ENCODE results near the gene RGR. TPM values are rescaled to one million over a fixed set of nuclear protein-coding genes. Genes with fewer than 3 reads are reported as not detected.

RGR gene
- total RNA-seq, 4 donors from 2014 or later = 1.1 to 2.6 TPM; not detected in 2

DNA sequence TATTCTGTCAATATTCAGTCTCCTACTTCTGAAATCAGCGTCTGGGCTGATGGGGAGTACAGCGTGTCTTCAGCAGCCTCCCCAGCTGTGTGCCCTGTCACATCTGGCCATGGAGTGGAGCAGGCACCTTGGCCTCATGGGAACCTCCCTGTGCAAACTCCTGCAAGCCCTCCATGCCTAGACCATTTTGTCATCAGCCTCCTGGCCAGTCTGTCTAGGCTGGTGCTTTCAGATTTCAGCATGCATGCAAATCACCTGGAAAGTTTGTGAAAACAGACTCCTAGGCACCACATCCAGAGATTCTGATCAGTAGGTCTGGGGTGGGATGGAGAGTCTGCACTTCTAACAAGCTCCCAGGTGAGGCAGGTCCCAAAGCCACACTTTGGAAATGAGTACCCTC is 57.4 kb downstream of the RGR start:
- H3K36me3 ChIP-seq = no peaks in the 10 kb centered on the region
- H3K4me1 ChIP-seq = no peaks in the 10 kb centered on the region
- H3K4me3 ChIP-seq = no peak overlapping the region
- 59 to 61% methylated on average over 2 of the region's 2 CpGs for WGBS, 2 donors (ENCODE audit: low coverage in 1 of 2)
- no peak for TF ChIP-seq POLR2AphosphoS5 (IDR thresholded peaks at IDR 0.05)
- H3K9me3 ChIP-seq = no peaks in the 10 kb centered on the region
- peaks cover 35% of the 10 kb centered on the region for H3K27me3 ChIP-seq
- no peak overlapping the region for H3K27ac ChIP-seq
- no peak for ATAC-seq

DNA sequence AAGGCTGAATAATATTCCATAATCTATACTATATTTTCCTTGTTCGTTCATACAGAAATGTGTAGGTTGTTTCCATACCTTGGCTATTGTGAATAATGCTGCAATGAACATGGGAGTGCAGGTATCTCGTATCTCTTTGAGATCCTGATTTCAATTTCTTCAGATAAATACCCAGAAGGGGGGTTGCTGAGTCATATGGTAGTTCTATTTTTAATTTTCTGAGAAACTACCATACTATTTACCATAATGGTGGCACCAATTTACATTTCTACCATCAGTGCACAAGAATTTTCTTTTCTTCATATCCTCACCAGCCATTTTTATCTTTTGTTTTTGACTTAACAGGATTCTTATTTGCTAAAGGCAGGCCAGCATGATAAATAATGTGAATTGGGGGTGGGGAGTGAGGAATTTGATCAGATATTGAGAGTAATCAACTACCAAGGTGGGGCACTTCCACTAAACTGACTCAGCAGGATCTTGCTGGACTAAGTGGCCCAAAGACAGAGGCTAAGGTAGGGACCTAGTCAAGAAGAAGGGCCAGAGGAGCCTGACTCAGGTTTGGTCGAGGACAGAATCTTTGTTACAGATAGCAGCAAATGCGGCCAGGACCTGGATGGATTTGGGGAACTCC is 62.0 kb downstream of the RGR start:
- Histone ChIP-seq H3K27ac (no peak overlapping the region), H3K4me3 (no peak overlapping the region), H3K27me3 (peaks cover 12% of the 10 kb centered on the region), H3K9me3 (no peaks in the 10 kb centered on the region), H3K4me1 (no peaks in the 10 kb centered on the region), H3K36me3 (no peaks in the 10 kb centered on the region)
- WGBS, 2 donors (ENCODE audit: low coverage in 1 of 2) = 70 to 87% methylated on average over 3 to 4 of the region's 4 CpGs
- ATAC-seq = no peak
- TF ChIP-seq, protein P1, sequence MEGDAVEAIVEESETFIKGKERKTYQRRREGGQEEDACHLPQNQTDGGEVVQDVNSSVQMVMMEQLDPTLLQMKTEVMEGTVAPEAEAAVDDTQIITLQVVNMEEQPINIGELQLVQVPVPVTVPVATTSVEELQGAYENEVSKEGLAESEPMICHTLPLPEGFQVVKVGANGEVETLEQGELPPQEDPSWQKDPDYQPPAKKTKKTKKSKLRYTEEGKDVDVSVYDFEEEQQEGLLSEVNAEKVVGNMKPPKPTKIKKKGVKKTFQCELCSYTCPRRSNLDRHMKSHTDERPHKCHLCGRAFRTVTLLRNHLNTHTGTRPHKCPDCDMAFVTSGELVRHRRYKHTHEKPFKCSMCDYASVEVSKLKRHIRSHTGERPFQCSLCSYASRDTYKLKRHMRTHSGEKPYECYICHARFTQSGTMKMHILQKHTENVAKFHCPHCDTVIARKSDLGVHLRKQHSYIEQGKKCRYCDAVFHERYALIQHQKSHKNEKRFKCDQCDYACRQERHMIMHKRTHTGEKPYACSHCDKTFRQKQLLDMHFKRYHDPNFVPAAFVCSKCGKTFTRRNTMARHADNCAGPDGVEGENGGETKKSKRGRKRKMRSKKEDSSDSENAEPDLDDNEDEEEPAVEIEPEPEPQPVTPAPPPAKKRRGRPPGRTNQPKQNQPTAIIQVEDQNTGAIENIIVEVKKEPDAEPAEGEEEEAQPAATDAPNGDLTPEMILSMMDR (IDR thresholded peaks at IDR 0.05) = no peak
- TF ChIP-seq POLR2AphosphoS5 (IDR thresholded peaks at IDR 0.05) = no peak

DNA sequence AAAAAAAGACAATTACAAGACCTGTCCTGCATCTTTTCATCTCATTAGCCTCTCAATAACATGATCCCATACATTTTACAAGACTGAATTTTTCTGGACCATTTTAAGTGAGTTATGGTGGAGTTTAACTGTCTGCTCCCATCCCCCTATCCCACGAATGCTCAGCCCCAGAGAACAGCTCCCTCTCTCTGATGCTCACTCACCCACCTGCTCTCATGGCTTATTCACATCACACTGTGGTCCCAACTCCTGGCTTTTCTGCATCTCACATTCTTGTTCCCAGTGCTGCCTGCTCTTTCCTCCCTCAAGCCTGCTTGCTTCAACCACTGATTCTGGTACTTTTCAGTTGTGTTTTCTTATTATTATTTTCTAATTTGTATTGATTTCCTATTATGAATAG is 63.2 kb downstream of the RGR start:
- ATAC-seq = no peak
- H3K9me3 ChIP-seq = no peaks in the 10 kb centered on the region
- WGBS, 2 donors (ENCODE audit: low coverage in 1 of 2) = 43 to 45% methylated on average over 1 of the region's 1 CpG
- no peak overlapping the region for H3K4me3 ChIP-seq
- H3K27ac ChIP-seq = no peak overlapping the region
- TF ChIP-seq POLR2A (IDR thresholded peaks at IDR 0.05) (no peak), POLR2AphosphoS5 (IDR thresholded peaks at IDR 0.05) (no peak)
- H3K36me3 ChIP-seq = no peaks in the 10 kb centered on the region
- H3K27me3 ChIP-seq = peaks cover under 1% of the 10 kb centered on the region
- no peaks in the 10 kb centered on the region for H3K4me1 ChIP-seq

DNA sequence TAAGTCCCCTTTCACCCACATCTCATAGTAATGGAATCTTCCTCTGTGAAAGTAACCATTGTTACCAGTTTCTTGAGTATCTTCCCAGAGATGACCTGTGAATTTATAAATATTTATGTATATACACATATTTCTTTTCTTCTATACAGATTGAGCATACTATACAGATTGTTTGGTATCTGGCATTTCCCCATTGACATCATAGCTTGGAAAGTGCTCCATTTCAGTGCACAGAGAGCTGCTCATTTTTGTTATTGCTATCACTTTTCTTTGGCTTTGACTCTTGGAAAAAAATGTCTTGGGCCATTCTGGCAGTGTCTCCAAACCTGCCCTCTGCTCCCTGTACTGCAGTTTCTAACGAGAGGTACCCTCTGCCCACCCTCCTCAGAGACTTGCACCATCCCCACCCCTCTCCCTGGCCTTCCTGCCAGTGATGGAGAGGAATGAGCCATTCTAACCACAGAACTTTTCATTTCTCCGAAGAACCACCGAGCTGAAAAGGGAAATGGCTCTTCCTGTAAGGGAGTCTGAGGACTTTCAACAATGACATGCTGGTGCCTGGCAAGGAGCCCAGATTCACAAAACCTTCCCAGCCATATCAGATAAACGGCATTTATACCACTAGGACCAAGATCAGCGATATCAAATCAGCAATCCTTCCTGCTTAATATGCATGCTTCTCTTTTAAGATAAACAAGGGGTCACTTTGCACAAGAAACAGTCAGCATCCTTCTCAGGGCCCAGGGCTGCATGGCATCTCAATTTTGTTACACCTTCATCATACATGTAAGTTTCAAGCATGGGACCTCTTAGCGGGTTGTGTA is 63.8 kb downstream of the RGR start:
- Histone ChIP-seq H3K9me3 (no peaks in the 10 kb centered on the region), H3K36me3 (no peaks in the 10 kb centered on the region), H3K4me1 (no peaks in the 10 kb centered on the region), H3K4me3 (no peak overlapping the region), H3K27me3 (no peaks in the 10 kb centered on the region), H3K27ac (peak overlapping the region in 1 of 4 donors; percentile 6)
- TF ChIP-seq EP300 (IDR thresholded peaks at IDR 0.05) = no peak
- TF ChIP-seq POLR2A (IDR thresholded peaks at IDR 0.05) = no peak
- TF ChIP-seq, protein P1 (IDR thresholded peaks at IDR 0.05) = no peak
- TF ChIP-seq POLR2AphosphoS5 (IDR thresholded peaks at IDR 0.05) = no peak
- no peak for ATAC-seq
- 15 to 30% methylated on average over 2 to 6 of the region's 6 CpGs for WGBS, 2 donors (ENCODE audit: low coverage in 1 of 2)

Other genes with a start within 250 kb of the RGR start
- gene GHITM, start 105.5 kb upstream of the RGR start, total RNA-seq = 100 to 1,000 TPM; 134 to 230 (median 190) TPM
- 10 to 100 TPM in 1 of 4 donors, 1 to 10 TPM in 1, not detected in 2; 1.2 to 10.1 TPM for gene GPR15LG, start 71.3 kb upstream of the RGR start, total RNA-seq
- under 1 TPM in 2 of 4 donors, not detected in 2; 0.10 to 0.67 TPM for gene CDHR1, start 50.5 kb upstream of the RGR start, total RNA-seq
- not detected for gene LRIT2, start 19.5 kb upstream of the RGR start, total RNA-seq
- under 1 TPM in 1 of 4 donors, not detected in 3; 0.12 TPM for gene LRIT1, start 3.5 kb upstream of the RGR start, total RNA-seq
- gene CCSER2, start 83.5 kb downstream of the RGR start, total RNA-seq = 10 to 100 TPM; 64.5 to 93.5 (median 83.3) TPM

Measured in gastroesophageal sphincter (tissue), 4 donors.